Stimulated activated CD8-positive, alpha-beta memory T cell treated with anti-CD3 and anti-CD28 coated beads, Interleukin-15, amount 100 ng/mL, for 4 hours (primary cell): ENCODE data around the gene PHF1.
"Not testable (repeated sequence)": the region's sequence is repeated elsewhere in the genome, so short reads cannot be mapped to it uniquely, and the experiment has no call there.

Experiments
- DNase-seq, 2 donors: peaks; one replicate each; pipeline ENCODE4 v3.0.0-alpha.2; 2020; ENCODE audit warnings: low read depth in 2 of 2

Gene PHF1

DNA sequence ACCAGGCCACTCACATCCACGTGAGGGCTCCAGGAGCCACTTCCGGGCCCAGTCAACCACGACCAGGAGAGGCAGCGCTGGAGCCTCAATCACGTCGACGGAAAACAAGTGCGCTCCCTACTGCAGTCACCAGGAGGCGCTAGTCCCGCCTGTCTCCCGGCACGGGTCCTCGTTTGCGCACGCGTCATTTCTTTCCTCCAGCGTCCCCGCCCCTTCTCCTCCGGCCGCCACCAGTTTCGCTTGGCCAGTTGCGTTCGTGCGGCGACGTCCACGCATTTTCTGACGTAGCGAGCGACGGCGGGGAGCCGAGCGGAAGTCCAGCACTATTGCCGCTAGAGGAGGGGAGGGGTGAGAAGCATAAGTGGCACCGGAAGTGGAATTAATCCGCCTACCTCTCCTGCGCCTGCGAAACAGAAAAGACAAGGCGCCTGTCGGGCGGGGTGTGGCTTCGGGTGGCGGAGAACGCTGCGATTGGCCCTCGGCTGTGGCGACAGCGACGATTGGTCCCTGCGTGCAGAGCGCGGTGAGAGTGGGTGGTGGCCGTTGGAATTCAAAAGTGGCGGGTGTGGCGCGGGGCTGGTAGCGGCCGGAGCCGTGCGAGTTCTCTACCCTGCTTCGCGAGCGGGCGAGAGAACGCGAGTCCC lies 19.4 kb upstream of the PHF1 start, which contains the start of gene KIFC1:
Gene KIFC1 (plus strand): TSS at position 546 of the 644 bp plus-strand sequence. CDS start 163 bp downstream, outside the sequence.
- peak; percentile 98 for DNase-seq

DNA sequence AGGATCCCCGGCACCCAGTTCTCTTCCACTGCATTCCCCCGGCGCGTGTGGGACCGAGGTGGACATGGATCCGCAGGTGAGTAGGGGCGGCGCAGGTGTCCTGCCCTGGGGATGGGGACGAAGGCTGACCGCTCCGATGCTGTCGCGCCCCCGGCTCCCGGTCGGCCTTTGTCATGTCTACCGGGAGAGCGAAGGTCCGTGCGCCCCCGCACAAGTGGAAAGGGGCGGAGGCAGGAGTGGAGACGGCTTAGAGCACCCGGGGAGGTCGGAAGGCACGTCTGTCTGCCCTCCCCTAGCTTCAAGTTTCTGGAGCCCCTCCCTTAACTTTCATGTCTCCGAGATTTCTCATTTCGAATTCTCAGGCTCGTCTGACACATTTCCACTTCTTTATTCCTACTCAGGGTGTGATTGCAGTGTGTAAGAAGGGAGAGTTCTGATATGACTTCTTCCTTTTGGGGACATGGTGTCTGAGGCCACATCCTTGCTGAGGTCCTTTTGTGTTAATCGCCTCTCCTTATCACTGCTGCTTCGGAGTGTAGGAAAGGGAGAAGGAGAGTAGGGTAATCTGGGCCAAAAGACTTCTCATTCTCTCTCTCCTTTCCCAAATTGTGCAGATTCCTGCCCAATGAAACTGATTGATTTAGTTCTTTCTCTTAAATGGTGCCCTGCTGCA lies 18.8 kb upstream of the PHF1 start:
- no peak for DNase-seq

DNA sequence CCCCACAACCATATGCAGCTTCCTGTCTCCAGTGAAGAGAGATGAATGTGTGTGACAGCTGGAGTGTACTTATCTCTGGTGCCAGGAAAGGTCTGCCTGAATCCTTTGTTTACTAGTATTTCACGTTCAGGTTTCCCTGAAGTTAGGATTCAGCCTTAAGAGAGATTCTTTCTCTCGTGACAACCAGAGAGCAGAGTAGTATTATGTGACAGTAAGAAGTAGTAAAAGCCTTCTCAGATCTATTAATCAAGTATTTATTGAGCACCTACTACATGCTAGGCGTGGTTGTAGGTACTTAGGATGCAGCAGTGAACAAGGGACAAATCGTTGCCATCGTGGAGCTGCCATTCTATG lies 18.2 kb upstream of the PHF1 start:
- DNase-seq = no peak

DNA sequence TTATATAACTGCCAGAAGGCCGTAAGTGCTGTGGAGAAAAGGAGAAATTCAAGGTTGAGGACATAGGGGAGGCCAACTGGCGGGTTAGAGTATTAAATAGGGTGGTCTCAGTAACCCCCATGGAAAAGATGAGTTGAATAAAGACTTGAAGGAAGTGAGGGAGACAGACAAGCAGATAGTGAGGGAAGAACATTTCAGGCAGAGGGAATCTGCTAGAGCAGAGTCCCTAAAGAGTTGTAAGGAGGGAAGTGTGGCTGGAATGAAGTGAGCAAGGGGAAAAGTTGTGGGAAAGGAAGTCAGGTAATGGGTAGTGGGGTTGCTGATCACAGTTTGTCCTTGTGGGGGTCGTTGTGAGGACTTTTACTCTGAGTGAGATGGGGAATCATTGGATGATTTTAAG lies 17.8 kb upstream of the PHF1 start:
- no peak for DNase-seq

DNA sequence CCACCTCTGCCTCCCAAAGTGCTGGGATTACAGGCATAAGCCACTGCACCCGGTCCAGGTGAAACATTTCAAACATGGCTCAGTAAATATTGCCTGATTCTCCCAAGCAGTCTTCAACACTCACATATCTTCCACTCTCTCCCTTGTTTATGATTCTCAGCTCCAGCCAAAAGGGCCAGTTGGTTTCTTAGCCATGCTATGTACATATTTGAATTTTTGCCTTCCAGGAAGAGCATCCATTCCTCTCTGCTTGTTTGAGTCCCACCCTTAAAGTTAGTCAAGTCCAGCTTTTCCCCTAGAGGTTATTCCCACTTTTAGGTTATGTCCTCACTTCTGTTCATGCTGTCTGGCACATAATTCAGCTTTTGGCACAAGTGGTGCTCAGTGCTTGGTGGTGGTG lies 13.3 kb upstream of the PHF1 start:
- DNase-seq = no peak

DNA sequence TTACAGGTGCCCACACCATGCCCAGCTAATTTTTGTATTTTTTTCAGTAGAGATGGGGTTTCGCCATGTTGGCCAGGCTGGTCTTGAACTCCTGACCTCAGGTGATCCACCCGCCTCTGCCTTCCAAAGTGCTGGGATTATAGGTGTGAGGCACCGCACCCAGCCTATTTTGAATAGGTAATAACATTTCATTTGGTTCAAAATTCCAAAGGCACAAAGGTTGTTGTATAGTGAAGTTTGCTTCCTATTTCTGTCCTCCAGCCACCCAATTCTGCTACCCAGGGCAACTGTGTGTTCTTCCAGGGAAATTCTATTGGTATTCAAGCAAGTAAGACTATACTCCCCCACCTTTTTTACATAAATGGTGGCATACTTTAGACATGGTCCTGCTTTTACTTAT lies 12.2 kb upstream of the PHF1 start:
- DNase-seq = not testable (repeated sequence)

GRCh38 chr6:33399881-33400280 lies 10.9 kb upstream of the PHF1 start:
- not testable (repeated sequence) for DNase-seq

GRCh38 chr6:33404884-33405283 lies 5.9 kb upstream of the PHF1 start:
- no peak for DNase-seq

GRCh38 chr6:33405386-33405940 lies 5.4 kb upstream of the PHF1 start:
- no peak for DNase-seq

DNA sequence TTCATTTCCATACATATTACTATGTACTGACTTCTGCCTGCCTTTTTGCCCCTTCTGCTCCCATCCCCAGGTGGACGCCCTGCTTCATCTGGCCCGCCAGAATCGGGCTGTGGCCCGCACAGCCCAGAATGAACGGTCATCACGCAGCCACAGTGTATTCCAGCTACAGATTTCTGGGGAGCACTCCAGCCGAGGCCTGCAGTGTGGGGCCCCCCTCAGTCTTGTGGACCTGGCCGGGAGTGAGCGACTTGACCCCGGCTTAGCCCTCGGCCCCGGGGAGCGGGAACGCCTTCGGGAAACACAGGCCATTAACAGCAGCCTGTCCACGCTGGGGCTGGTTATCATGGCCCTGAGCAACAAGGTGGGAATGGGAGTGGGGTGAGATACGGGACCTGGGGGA lies 4.7 kb upstream of the PHF1 start:
- no peak for DNase-seq

DNA sequence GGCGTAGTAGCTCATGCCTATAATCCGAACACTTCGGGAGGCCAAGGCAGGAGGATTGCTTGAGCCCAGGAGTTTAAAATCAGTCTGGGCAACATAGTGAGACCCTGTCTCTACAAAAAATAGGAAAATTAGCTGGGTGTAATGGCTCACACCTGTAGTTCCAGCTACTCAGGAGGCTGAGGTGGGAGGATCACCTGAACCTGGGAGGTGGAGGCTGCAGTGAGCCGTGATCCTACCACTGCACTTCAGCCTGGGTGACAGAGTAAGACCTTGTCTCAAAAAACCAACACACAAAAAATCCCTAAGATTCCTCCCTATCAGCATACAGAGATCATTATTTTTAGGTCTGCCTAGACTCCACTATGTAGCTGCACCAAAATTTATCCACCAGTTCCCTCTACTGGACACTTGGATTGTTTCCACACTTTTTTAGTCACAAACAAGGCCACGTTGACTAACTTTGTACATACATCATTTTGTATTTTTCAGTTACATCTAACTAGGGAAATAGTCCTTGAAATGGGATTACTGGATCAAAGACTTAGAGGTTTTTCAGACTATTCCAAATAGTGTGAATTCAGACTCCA lies 3.6 kb upstream of the PHF1 start:
- DNase-seq = no peak

GRCh38 chr6:33410050-33410710 lies 634 bp upstream of the PHF1 start:
- peak; percentile 93 to 97 for DNase-seq

DNA sequence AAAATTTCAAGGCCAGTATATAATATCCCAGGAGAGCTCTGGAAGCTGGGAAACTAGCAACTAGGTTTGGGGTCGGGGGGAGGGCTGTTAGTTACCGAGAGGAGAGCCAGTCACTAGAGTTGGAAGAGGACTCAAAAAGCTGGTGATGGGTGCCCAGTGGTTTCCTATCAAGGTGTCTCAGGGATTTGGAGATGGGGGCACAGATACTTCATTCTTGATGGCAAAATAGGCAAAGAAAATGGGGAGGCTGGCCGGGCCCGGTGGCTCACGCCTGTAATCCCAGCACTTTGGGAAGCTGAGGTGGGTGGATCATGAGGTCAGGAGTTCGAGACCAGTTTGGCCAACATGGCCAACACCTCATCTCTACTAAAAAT lies 805 bp downstream of the PHF1 start:
- no peak for DNase-seq

DNA sequence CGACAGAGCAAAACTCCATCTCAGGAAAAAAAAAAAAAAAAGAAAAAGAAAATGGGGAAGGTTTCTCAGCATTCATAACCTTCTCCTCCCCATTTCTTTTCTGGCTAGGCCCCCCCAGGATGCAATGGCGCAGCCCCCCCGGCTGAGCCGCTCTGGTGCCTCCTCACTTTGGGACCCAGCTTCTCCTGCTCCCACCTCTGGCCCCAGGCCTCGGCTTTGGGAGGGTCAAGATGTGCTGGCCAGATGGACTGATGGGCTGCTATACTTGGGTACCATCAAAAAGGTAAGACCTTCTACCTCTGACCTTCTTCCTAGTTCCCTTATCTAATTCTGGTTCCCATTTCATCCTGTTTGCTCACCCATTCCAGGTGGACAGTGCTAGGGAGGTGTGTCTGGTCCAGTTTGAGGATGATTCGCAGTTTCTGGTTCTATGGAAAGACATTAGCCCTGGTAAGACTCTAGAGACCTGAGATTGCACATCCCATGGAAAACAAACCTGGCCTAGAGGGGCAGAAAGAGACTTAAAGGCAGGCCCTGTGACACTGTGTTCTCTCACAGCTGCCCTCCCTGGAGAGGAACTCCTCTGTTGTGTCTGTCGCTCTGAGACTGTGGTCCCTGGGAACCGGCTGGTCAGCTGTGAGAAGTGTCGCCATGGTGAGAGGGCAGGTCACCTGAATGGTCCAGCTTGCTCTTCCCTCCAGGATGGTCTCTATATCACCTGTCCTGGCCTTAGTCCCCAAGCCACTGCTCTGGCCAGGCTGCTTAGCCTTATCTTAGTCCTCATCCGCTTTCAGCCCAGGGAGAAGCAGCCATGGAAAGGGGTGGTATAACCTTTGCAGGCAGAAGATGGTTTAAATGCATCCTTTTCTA lies 1.6 kb downstream of the PHF1 start:
- DNase-seq = no peak

GRCh38 chr6:33413241-33414120 lies 2.7 kb downstream of the PHF1 start:
- DNase-seq = no peak

DNA sequence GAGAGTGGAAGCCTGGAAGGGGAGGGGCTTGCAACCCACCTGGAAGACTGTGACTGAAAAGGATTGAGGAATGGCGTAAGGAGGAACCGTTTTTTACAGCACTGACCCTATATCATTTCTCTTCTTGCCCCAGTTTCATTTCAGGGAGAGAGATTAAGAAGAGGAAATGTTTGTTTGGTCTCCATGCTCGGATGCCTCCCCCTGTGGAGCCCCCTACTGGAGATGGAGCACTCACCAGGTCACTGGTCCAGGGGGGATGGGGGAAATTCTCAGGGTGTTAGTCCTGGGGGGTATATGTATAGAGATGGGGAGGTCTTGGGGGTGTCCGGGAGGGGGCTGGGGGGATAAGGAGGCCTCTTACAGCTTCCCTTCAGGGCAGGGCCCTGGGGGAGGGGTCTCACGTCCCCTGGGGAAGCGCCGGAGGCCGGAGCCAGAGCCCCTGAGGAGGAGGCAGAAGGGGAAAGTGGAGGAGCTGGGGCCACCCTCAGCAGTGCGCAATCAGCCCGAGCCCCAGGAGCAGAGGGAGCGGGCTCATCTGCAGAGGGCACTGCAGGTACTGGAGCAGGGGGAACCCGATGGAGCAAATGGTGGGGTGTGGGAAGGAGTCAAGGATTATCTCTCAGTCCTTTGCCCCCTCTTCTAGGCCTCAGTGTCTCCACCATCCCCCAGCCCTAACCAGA lies 3.9 kb downstream of the PHF1 start:
- no peak for DNase-seq

- no peak for DNase-seq
These were observed 5.0 kb downstream of the PHF1 start for GRCh38 chr6:33415831-33416230.

DNA sequence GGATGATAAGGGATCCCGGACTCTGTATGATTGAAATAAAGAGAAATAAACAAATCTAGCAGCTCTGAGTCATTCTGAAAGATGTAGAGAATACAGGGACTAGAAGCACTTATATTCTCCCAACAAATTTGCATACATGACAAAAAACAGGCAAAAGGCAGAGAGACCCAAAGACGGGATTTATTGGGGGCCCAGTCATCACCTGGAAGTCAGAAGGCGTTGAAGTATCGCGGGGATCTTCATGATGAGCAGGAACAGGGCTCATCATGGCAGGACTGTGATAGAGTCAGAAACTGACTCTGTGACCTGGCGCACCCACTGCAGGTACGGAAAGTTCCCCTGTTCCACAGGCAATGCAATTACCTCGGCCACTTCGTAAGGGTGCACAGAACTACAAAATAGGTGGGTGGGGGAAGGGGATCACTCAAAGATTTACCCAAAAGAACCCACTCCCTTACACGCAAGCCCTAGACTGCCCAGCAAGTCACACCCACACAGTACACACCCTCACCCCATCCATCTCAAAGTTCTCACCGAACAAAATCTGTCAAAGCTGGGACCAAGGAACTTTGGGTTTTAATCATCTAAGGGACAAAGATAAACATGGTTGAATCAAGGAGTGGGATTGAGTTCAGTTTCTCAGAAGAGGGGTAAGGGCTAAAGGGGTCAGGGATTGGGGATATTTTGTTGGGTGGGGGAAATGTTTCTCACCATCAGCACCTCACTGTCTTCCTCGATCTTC lies 5.7 kb downstream of the PHF1 start:
- DNase-seq = no peak
